Liver (tissue), 9 donors: Measurements from ENCODE around the gene ARID5B. TPM values are rescaled to one million over a fixed set of nuclear protein-coding genes. Genes with fewer than 3 reads are reported as not detected.

Experiments used
- DNase-seq: peaks from one replicate; pipeline ENCODE4 v3.0.0-alpha.2; 2017; ENCODE audit warnings: low spot score
- H3K27ac ChIP-seq, 2 donors: one replicate each; pipeline ENCODE4 v1.7.0; 2013; ENCODE audit warnings: inconsistent platforms in 2 of 2, low read length in 2 of 2, control low read depth in 1 of 2, low read depth in 1 of 2, mild to moderate bottlenecking in 1 of 2
- H3K27me3 ChIP-seq, 4 donors: one replicate each; pipeline versions ENCODE4 v1.6.1 to v1.7.0; 2013; ENCODE audit warnings: low read length in 3 of 4, inconsistent platforms in 1 of 4, mild to moderate bottlenecking in 1 of 4, moderate library complexity in 1 of 4; ENCODE audit not compliant: control insufficient read depth in 4 of 4, insufficient read depth in 4 of 4
- H3K36me3 ChIP-seq, 4 donors: one replicate each; pipeline versions ENCODE4 v1.6.1 to v1.7.0; 2013; ENCODE audit warnings: low read length in 3 of 4, mild to moderate bottlenecking in 3 of 4, low read depth in 1 of 4, moderate library complexity in 1 of 4; ENCODE audit not compliant: control insufficient read depth in 4 of 4, insufficient read depth in 3 of 4
- H3K4me1 ChIP-seq, 4 donors: one replicate each; pipeline versions ENCODE4 v1.6.1 to v1.7.0; 2013; ENCODE audit warnings: low read length in 3 of 4, mild to moderate bottlenecking in 3 of 4, moderate library complexity in 1 of 4; ENCODE audit not compliant: control insufficient read depth in 4 of 4, insufficient read depth in 4 of 4
- H3K4me3 ChIP-seq, 3 donors: one replicate each; pipeline versions ENCODE4 v1.6.1 to v1.7.0; 2013; ENCODE audit warnings: low read length in 3 of 3, control low read depth in 1 of 3, low read depth in 1 of 3, mild to moderate bottlenecking in 1 of 3
- H3K9ac ChIP-seq, 2 donors: one replicate each; pipeline ENCODE4 v1.7.0; 2013; ENCODE audit warnings: low read length in 2 of 2, mild to moderate bottlenecking in 2 of 2, moderate library complexity in 2 of 2, control low read depth in 1 of 2, low read depth in 1 of 2
- H3K9me3 ChIP-seq, 4 donors: one replicate each; pipeline versions ENCODE4 v1.6.1 to v1.7.0; 2013; ENCODE audit warnings: low read length in 3 of 4; ENCODE audit not compliant: control insufficient read depth in 4 of 4
- ATF3 ChIP-seq: IDR thresholded peaks from 2 replicates; pipeline ENCODE4 v1.6.1; 2016; ENCODE audit warnings: antibody characterized with exemption
- EGR1 ChIP-seq, 2 donors: IDR thresholded peaks; 2 replicates each; pipeline ENCODE4 v1.6.1; 2016 to 2018; ENCODE audit warnings: antibody characterized with exemption in 2 of 2, low read depth in 2 of 2
- FOXA1 ChIP-seq: IDR thresholded peaks from 2 replicates; pipeline ENCODE4 v1.6.1; 2016; ENCODE audit warnings: antibody characterized with exemption
- FOXA2 ChIP-seq: IDR thresholded peaks from 2 replicates; pipeline ENCODE4 v1.6.1; 2016; ENCODE audit warnings: antibody characterized with exemption
- GABPA ChIP-seq, 2 donors: IDR thresholded peaks in 1 of 2; conservative IDR thresholded peaks in 1 of 2; 2 replicates each; pipeline ENCODE4 v1.6.1; 2016; ENCODE audit warnings: antibody characterized with exemption in 2 of 2, mild to moderate bottlenecking in 1 of 2, moderate library complexity in 1 of 2
- HNF4A ChIP-seq, 2 donors: conservative IDR thresholded peaks; 2 replicates each; pipeline ENCODE4 v1.6.1; 2016; ENCODE audit warnings: antibody characterized with exemption in 2 of 2, mild to moderate bottlenecking in 2 of 2
- HNF4G ChIP-seq: IDR thresholded peaks from 2 replicates; pipeline ENCODE4 v1.6.1; 2016; ENCODE audit warnings: antibody characterized with exemption
- JUND ChIP-seq, 2 donors: IDR thresholded peaks; 2 replicates each; pipeline ENCODE4 v1.6.1; 2016; ENCODE audit warnings: antibody characterized with exemption in 2 of 2
- NR2F2 ChIP-seq: IDR thresholded peaks from 2 replicates; pipeline ENCODE4 v1.6.1; 2016; ENCODE audit warnings: antibody characterized with exemption
- RAD21 ChIP-seq, 2 donors: IDR thresholded peaks; 2 replicates each; pipeline ENCODE4 v1.6.1; 2016; ENCODE audit warnings: antibody characterized with exemption in 2 of 2, mild to moderate bottlenecking in 2 of 2
- REST ChIP-seq: IDR thresholded peaks from 2 replicates; pipeline ENCODE4 v1.6.1; 2016; ENCODE audit warnings: antibody characterized with exemption, mild to moderate bottlenecking
- RXRA ChIP-seq, 2 donors: IDR thresholded peaks; 2 replicates each; pipeline ENCODE4 v1.6.1; 2017 to 2018; ENCODE audit warnings: antibody characterized with exemption in 2 of 2, mild to moderate bottlenecking in 1 of 2
- SP1 ChIP-seq: IDR thresholded peaks from 2 replicates; pipeline ENCODE4 v1.6.1; 2018; ENCODE audit warnings: antibody characterized with exemption, mild to moderate bottlenecking
- TAF1 ChIP-seq: conservative IDR thresholded peaks from 2 replicates; pipeline ENCODE4 v1.6.1; 2016; ENCODE audit warnings: antibody characterized with exemption, mild to moderate bottlenecking
- YY1 ChIP-seq: IDR thresholded peaks from 2 replicates; pipeline ENCODE4 v1.6.1; 2016; ENCODE audit warnings: antibody characterized with exemption, mild to moderate bottlenecking
- ZBTB33 ChIP-seq: IDR thresholded peaks from 2 replicates; pipeline ENCODE4 v1.6.1; 2016; ENCODE audit warnings: antibody characterized with exemption
- WGBS: extraction: QIAGEN DNeasy Blood & Tissue Kit; methylation state at CpG from one replicate; pipeline ENCODE4 v1.1.7; 2013; 5-methylcytosine and 5-hydroxymethylcytosine counted together
- polyA plus RNA-seq, 2 donors: library from polyadenylated mRNA; stranded (reverse) in 1 of 2; unstranded in 1 of 2; fragments of 200-250 nt in 1 of 2; fragments of >200 nt in 1 of 2; fragmentation: Nextera tagmentation in 1 of 2; extraction: Ambion mirVana in 1 of 2; gene quantifications; one replicate each; pipeline versions ENCODE4 v1.2.1 to v1.2.3, GENCODE V29; 2013 to 2015
- total RNA-seq, 2 donors: library from RNA; depleted of rRNA; stranded (reverse); fragments of >200 nt; gene quantifications; one replicate each; pipeline ENCODE4 v1.2.3, GENCODE V29; 2014
- TF ChIP-seq, protein P1 (sequence below): IDR thresholded peaks from 2 replicates; pipeline ENCODE4 v1.6.1; 2016; ENCODE audit warnings: antibody characterized with exemption
- TF ChIP-seq, protein P2 (sequence below): fragments of 150-350 bp; IDR thresholded peaks from 2 replicates; pipeline ENCODE4 v1.5.1; 2017; ENCODE audit warnings: improper control_type of control experiment, low read depth, low read length; ENCODE audit not compliant: missing input control
- donor health status: healthy.
- donor health status: healthy.
- donor health status: healthy.
- donor health status: healthy.
- donor health status: healthy.

The ARID5B gene
- total and polyA plus RNA-seq, 4 donors = 1.3 to 6.4 (median 5.2) TPM

GRCh38 chr10:62046522-62047227, 145.2 kb downstream of the ARID5B start:
- DNase-seq = peak; percentile 52
- Histone ChIP-seq H3K4me3 (no peak overlapping the region), H3K9ac (peak overlapping the region in 1 of 2 donors; percentile 10), H3K9me3 (no peaks in the 10 kb centered on the region), H3K36me3 (no peaks in the 10 kb centered on the region), H3K27ac (peak overlapping the region; percentile 87 to 93), H3K4me1 (peaks cover 6 to 41% (median 17%) of the 10 kb centered on the region in 4 donors), H3K27me3 (no peaks in the 10 kb centered on the region)
- 71% methylated on average over 4 of the region's 4 CpGs for WGBS
- TF ChIP-seq SP1 (peak; percentile 61), HNF4A (conservative IDR thresholded peaks at IDR 0.05) (peak; percentile 69 to 88), ZBTB33 (no peak), TAF1 (no peak), FOXA2 (no peak), GABPA (IDR thresholded peaks at IDR 0.05 in 1 of 2, conservative IDR thresholded peaks at IDR 0.05 in 1 of 2) (no peak), FOXA1 (no peak), EGR1 (IDR thresholded peaks at IDR 0.05; ENCODE audit: low read depth in 2 of 2) (no peak), RXRA (IDR thresholded peaks at IDR 0.05) (peak in 1 of 2 donors; percentile 30), HNF4G (peak; percentile 58), YY1 (no peak), JUND (IDR thresholded peaks at IDR 0.05) (no peak), RAD21 (IDR thresholded peaks at IDR 0.05) (peak in 1 of 2 donors; percentile 32), REST (no peak), ATF3 (no peak), NR2F2 (no peak)
- TF ChIP-seq, protein P1, sequence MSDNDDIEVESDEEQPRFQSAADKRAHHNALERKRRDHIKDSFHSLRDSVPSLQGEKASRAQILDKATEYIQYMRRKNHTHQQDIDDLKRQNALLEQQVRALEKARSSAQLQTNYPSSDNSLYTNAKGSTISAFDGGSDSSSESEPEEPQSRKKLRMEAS = no peak
- TF ChIP-seq, protein P2, sequence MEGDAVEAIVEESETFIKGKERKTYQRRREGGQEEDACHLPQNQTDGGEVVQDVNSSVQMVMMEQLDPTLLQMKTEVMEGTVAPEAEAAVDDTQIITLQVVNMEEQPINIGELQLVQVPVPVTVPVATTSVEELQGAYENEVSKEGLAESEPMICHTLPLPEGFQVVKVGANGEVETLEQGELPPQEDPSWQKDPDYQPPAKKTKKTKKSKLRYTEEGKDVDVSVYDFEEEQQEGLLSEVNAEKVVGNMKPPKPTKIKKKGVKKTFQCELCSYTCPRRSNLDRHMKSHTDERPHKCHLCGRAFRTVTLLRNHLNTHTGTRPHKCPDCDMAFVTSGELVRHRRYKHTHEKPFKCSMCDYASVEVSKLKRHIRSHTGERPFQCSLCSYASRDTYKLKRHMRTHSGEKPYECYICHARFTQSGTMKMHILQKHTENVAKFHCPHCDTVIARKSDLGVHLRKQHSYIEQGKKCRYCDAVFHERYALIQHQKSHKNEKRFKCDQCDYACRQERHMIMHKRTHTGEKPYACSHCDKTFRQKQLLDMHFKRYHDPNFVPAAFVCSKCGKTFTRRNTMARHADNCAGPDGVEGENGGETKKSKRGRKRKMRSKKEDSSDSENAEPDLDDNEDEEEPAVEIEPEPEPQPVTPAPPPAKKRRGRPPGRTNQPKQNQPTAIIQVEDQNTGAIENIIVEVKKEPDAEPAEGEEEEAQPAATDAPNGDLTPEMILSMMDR = no peak
